Activated T-cell treated with anti-CD3 and anti-CD28 coated beads, Interleukin-2, amount 50 U/mL, for 24 hours (primary cell): Measurements from ENCODE around the gene DST.

Experiments
- DNase-seq: peaks from one replicate; pipeline ENCODE4 v3.0.0-alpha.2; 2020
- H3K27ac Mint-ChIP-seq: 2 replicates; pipeline ENCODE4 v1.8.0; 2020; ENCODE audit warnings: mild to moderate bottlenecking, mixed read lengths
- H3K27me3 Mint-ChIP-seq: 2 replicates; pipeline ENCODE4 v1.8.0; 2020; ENCODE audit warnings: mixed read lengths
- H3K36me3 Mint-ChIP-seq: 2 replicates; pipeline ENCODE4 v1.8.0; 2020; ENCODE audit warnings: low read depth, mixed read lengths
- H3K4me1 Mint-ChIP-seq: 2 replicates; pipeline ENCODE4 v1.8.0; 2020; ENCODE audit warnings: low read depth, mixed read lengths
- H3K4me3 Mint-ChIP-seq: 2 replicates; pipeline ENCODE4 v1.8.0; 2020; ENCODE audit warnings: mild to moderate bottlenecking, moderate library complexity, mixed read lengths
- H3K9me3 Mint-ChIP-seq: 2 replicates; pipeline ENCODE4 v1.8.0; 2020; ENCODE audit warnings: mixed read lengths

The DST gene

GRCh38 chr6:56479381-56479780 is 163.3 kb downstream of the DST start:
- Mint-ChIP-seq H3K9me3 (peaks cover 4% of the 10 kb centered on the region), H3K4me1 (no peaks in the 10 kb centered on the region), H3K27ac (no peak overlapping the region), H3K4me3 (no peak overlapping the region), H3K27me3 (no peaks in the 10 kb centered on the region), H3K36me3 (no peaks in the 10 kb centered on the region)
- no peak for DNase-seq

GRCh38 chr6:56478202-56478601 is 164.5 kb downstream of the DST start:
- H3K4me3 Mint-ChIP-seq = no peak overlapping the region
- no peaks in the 10 kb centered on the region for H3K27me3 Mint-ChIP-seq
- no peak for DNase-seq
- H3K36me3 Mint-ChIP-seq = no peaks in the 10 kb centered on the region
- H3K4me1 Mint-ChIP-seq = no peaks in the 10 kb centered on the region
- H3K27ac Mint-ChIP-seq = no peak overlapping the region
- H3K9me3 Mint-ChIP-seq = peaks cover 4% of the 10 kb centered on the region

- H3K9me3 Mint-ChIP-seq = peaks cover 4% of the 10 kb centered on the region
- DNase-seq = no peak
- H3K27me3 Mint-ChIP-seq = no peaks in the 10 kb centered on the region
- no peak overlapping the region for H3K27ac Mint-ChIP-seq
- no peaks in the 10 kb centered on the region for H3K4me1 Mint-ChIP-seq
- no peak overlapping the region for H3K4me3 Mint-ChIP-seq
- no peaks in the 10 kb centered on the region for H3K36me3 Mint-ChIP-seq
Observed at GRCh38 chr6:56477241-56477640, 165.4 kb downstream of the DST start.

GRCh38 chr6:56475736-56476457 is 166.8 kb downstream of the DST start:
- H3K4me3 Mint-ChIP-seq = no peak overlapping the region
- no peak overlapping the region for H3K27ac Mint-ChIP-seq
- peaks cover 4% of the 10 kb centered on the region for H3K9me3 Mint-ChIP-seq
- H3K36me3 Mint-ChIP-seq = no peaks in the 10 kb centered on the region
- DNase-seq = no peak
- no peaks in the 10 kb centered on the region for H3K27me3 Mint-ChIP-seq
- no peaks in the 10 kb centered on the region for H3K4me1 Mint-ChIP-seq

GRCh38 chr6:56474532-56474931 is 168.2 kb downstream of the DST start:
- DNase-seq = no peak
- Mint-ChIP-seq H3K4me1 (no peaks in the 10 kb centered on the region), H3K27me3 (no peaks in the 10 kb centered on the region), H3K4me3 (no peak overlapping the region), H3K9me3 (peaks cover 3% of the 10 kb centered on the region), H3K27ac (no peak overlapping the region), H3K36me3 (no peaks in the 10 kb centered on the region)

- no peaks in the 10 kb centered on the region for H3K9me3 Mint-ChIP-seq
- peaks cover 6% of the 10 kb centered on the region for H3K4me1 Mint-ChIP-seq
- H3K27ac Mint-ChIP-seq = no peak overlapping the region
- H3K36me3 Mint-ChIP-seq = no peaks in the 10 kb centered on the region
- H3K4me3 Mint-ChIP-seq = no peak overlapping the region
- H3K27me3 Mint-ChIP-seq = no peaks in the 10 kb centered on the region
- no peak for DNase-seq
Observed at GRCh38 chr6:56463443-56463842, 179.2 kb downstream of the DST start.

GRCh38 chr6:56459030-56459805 is 183.5 kb downstream of the DST start:
- Mint-ChIP-seq H3K4me3 (no peak overlapping the region), H3K4me1 (peaks cover 10% of the 10 kb centered on the region)

GRCh38 chr6:56458324-56458884 is 184.3 kb downstream of the DST start:
- Mint-ChIP-seq H3K36me3 (no peaks in the 10 kb centered on the region), H3K4me3 (no peak overlapping the region), H3K27ac (no peak overlapping the region), H3K27me3 (no peaks in the 10 kb centered on the region), H3K9me3 (no peaks in the 10 kb centered on the region), H3K4me1 (peaks cover 10% of the 10 kb centered on the region)
- DNase-seq = no peak

More at GRCh38 chr6:56459030-56459805, 183.5 kb downstream of the DST start:
- no peak for DNase-seq
- Mint-ChIP-seq H3K9me3 (no peaks in the 10 kb centered on the region), H3K27ac (no peak overlapping the region), H3K27me3 (no peaks in the 10 kb centered on the region), H3K36me3 (no peaks in the 10 kb centered on the region)

- H3K4me3 Mint-ChIP-seq = no peak overlapping the region
- DNase-seq = no peak
- H3K9me3 Mint-ChIP-seq = no peaks in the 10 kb centered on the region
- no peaks in the 10 kb centered on the region for H3K27me3 Mint-ChIP-seq
- H3K4me1 Mint-ChIP-seq = peaks cover 10% of the 10 kb centered on the region
- no peaks in the 10 kb centered on the region for H3K36me3 Mint-ChIP-seq
- no peak overlapping the region for H3K27ac Mint-ChIP-seq
Observed at GRCh38 chr6:56456785-56457184, 185.9 kb downstream of the DST start.

GRCh38 chr6:56450882-56451739 is 191.6 kb downstream of the DST start:
- H3K9me3 Mint-ChIP-seq = no peaks in the 10 kb centered on the region
- no peak overlapping the region for H3K4me3 Mint-ChIP-seq
- H3K27me3 Mint-ChIP-seq = no peaks in the 10 kb centered on the region
- H3K4me1 Mint-ChIP-seq = no peaks in the 10 kb centered on the region
- no peak for DNase-seq
- H3K27ac Mint-ChIP-seq = no peak overlapping the region
- H3K36me3 Mint-ChIP-seq = no peaks in the 10 kb centered on the region

- Mint-ChIP-seq H3K27ac (no peak overlapping the region), H3K36me3 (no peaks in the 10 kb centered on the region), H3K4me3 (no peak overlapping the region), H3K27me3 (no peaks in the 10 kb centered on the region), H3K4me1 (no peaks in the 10 kb centered on the region), H3K9me3 (no peaks in the 10 kb centered on the region)
- no peak for DNase-seq
Observed at GRCh38 chr6:56450376-56450775, 192.3 kb downstream of the DST start.

- no peak overlapping the region for H3K4me3 Mint-ChIP-seq
- H3K27me3 Mint-ChIP-seq = no peaks in the 10 kb centered on the region
- H3K36me3 Mint-ChIP-seq = no peaks in the 10 kb centered on the region
- H3K9me3 Mint-ChIP-seq = no peaks in the 10 kb centered on the region
- no peaks in the 10 kb centered on the region for H3K4me1 Mint-ChIP-seq
- no peak for DNase-seq
- no peak overlapping the region for H3K27ac Mint-ChIP-seq
Observed at GRCh38 chr6:56448046-56448445, 194.6 kb downstream of the DST start.

GRCh38 chr6:56445818-56446217 is 196.9 kb downstream of the DST start:
- Mint-ChIP-seq H3K27me3 (no peaks in the 10 kb centered on the region), H3K4me1 (no peaks in the 10 kb centered on the region)

GRCh38 chr6:56444855-56445254 is 197.8 kb downstream of the DST start:
- H3K27me3 Mint-ChIP-seq = no peaks in the 10 kb centered on the region
- H3K27ac Mint-ChIP-seq = no peak overlapping the region
- DNase-seq = no peak
- no peaks in the 10 kb centered on the region for H3K36me3 Mint-ChIP-seq
- no peaks in the 10 kb centered on the region for H3K4me1 Mint-ChIP-seq
- no peak overlapping the region for H3K4me3 Mint-ChIP-seq
- peaks cover under 1% of the 10 kb centered on the region for H3K9me3 Mint-ChIP-seq

More at GRCh38 chr6:56445818-56446217, 196.9 kb downstream of the DST start:
- Mint-ChIP-seq H3K27ac (no peak overlapping the region), H3K9me3 (no peaks in the 10 kb centered on the region), H3K36me3 (no peaks in the 10 kb centered on the region), H3K4me3 (no peak overlapping the region)
- no peak for DNase-seq
